HG03108 (cell line): ENCODE measurements around the gene SMG6.

Source experiments
- ATAC-seq: cut with Tn5 transposase; IDR thresholded peaks from one replicate; pipeline ENCODE4 v1.9.1; 2021; ENCODE audit warnings: moderate library complexity; ENCODE audit not compliant: unreplicated experiment

SMG6 gene

DNA sequence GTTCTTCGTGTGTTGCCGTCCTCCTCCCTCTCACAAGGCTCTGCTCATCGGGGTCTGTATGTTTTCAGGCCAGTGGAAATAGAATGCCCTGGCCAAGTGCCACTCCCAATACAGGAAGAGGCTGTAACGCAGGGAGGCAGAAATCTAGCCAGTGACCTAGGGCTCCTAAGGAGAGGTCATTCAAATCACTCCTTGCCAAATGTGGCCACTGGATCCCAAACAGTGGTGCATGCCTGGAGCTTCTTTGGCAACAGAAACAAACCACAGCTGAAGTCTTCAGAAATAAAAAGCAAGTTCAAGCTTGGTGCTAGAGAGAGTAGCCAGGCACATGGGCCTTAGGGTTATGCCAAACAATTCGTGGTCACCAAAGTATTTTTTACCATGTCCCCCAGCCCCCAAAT is 66.1 kb downstream of the SMG6 start:
- ATAC-seq, result no peak

DNA sequence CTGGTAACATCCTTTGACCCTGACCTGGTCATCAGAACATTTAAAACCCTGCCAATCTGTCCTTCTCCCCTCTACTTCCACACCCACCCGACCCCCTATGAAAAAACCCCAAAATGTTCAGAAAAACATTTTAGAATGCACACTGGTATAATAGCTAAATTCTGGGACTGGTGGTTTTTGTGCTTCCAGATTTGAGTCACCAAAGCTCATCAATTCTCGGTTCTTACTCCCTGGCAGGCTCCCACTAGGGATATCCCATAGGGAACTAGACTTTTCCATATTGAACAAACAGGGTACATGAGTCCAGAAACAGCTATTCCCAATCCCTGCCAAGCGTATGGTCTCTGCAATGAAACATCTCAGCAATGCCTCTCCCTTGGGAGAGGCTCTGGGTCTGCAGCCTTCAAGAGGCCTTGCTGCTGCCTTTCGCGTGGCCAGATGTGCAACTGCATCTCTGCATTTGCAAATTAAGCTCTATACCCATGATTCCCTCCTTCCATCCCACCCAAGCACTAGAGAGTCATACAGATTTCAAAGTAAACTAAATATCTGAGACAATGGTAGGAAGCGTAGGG is 67.7 kb downstream of the SMG6 start:
- no peak for ATAC-seq

DNA sequence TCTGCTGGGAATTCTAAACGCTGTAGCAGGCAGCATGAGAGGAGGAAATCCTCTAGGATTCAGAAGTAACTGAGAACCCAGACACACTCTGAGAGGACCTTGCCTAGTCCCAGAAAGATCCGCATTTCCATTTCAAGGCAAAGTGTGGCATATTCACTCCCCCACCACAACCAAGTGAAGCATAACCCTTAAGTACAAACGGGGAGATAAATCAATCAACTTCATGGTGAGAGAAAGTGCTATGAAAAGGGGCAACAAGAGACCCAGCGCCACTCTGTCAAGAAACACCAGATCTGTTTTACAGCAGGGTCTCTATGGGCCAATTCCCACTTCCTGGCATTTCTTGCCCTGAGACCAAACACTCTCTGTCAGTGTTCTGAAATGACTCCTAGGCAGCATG is 68.3 kb downstream of the SMG6 start:
- ATAC-seq, result no peak

DNA sequence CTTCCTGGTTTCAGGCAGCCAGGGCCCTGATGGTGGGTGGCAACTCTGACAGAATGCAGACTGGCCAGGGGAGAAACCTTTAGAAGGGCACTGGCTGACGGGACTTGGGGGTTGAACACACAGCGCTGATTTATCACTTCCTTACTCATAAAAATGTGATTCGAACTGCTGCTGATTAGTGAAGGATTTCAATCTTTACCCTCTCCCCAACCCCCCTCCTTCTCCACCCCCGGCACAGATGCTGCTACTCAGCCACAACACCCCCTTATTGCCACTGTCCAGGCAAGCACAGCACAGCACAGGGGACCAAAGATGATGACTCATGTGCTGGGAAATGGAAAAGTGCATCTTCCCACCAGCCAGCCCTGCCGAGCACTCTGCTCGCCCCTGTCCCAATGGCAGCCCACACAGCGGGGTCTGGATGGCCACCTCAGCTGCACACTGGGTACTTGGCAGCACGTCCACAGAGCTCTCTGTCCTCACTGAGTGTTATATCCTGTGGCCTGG is 70.1 kb downstream of the SMG6 start:
- no peak for ATAC-seq

DNA sequence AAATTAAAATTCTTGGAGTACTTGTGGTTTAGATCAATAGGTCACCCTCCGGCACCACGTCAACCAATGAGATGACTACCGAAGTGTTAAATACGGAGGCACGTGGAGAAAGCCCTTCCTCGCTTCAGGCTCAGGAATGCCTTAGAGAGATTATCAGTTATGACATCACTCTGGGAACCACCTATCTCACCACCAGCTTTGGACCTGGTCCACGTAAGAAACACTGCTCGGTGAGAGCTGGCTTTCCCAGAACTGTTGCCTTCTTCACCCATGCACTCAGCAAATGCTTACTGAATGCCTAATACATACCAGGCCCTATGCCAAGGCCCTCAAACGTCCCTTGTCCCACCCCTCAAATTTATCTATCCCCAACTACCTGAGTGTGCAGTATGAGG is 71.3 kb downstream of the SMG6 start:
- ATAC-seq, result no peak

DNA sequence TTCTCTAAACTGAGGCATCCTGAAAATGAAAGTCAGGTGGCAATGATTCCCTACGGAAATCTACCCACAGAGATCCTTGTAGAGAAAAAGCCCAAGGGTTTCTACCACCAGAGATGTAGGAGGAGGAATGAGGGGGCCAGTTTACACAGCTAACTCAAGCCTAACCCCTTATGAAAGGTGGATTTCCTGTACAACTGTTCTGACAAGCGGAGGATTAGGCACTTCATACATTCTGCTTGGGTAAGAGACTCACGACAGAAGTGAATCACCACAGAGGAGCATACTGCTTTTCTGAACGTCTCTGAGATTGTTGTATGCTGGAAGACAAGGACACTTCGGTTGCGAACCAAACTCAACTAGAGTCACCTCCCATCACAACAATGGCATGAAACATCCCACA is 72.7 kb downstream of the SMG6 start:
- ATAC-seq, result no peak

DNA sequence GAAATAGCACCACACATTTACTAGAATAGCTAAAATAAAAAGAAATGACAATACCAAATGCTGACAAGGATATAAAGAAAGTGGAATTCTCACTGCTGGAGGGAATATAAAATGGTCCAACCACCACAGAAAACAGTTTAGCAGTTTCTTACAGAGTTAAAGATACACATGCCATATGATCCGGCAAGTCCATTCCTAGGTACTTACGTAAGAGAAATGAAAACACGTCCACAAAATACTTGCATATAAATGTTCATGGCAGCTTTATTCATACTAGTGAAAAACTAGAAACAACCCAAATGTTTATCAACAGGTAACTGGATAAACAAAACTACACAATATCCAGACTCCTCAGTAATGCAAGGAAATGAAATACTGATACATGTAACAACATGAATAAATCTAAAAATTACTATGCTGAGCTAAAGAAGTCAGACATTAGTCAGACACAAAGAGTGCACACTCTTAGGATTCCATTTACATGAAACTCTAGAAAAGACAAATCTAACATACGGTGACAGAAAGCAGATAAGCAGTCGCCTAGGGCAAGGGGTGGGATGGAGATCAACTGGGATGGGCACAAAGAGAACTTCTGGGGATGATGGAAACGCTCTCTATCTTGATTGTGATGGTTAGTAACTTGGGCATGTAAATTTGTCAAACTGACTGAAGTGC is 76.4 kb downstream of the SMG6 start:
- ATAC-seq, result no peak

DNA sequence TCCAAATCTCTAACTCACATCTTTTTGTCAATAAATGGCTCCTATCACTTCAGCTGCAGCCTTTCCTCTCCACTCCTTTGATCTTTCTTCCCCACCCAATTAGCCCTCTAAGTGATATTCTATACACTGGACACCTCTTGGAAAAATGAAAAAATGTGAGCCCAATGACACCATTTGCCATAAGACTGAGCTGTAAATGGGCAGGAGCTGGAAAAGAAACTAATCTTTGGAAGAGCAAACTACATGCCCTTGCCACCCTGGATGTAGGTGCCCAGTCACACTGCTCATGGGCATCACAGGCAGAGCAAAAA is 80.0 kb downstream of the SMG6 start:
- no peak for ATAC-seq

DNA sequence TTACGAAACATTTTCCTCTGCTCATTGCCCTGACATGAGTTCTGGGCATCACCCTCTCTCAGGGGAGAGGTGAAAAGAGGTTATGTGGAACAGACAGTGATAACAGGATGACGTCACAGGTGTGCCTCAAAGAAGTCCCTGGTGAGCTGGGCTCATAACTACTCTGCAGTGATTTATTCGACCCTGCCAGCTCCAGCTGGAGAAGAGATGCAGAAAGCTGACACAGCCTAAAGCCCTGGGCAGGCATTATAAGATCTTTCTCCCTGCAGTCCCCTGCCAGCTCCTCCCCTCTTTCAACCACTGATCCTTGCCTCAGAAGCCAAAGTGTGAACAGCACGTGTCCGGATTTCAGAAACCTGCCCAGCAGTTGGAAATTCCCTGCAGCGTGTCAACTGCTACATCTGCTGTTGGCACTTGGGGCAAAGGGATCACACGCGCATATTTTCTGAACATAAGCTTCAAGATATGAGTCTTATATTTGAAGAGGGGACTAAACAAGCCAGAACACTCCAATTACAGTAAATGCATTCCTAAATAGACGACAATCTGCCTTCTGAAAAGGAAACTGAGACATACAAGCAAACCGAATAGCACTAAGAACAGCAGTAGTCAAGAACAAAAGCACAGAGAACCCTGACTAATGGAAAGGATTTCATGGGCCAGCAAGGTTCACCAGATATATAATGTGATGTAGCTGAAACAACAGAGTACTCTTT is 80.5 kb downstream of the SMG6 start:
- no peak for ATAC-seq

DNA sequence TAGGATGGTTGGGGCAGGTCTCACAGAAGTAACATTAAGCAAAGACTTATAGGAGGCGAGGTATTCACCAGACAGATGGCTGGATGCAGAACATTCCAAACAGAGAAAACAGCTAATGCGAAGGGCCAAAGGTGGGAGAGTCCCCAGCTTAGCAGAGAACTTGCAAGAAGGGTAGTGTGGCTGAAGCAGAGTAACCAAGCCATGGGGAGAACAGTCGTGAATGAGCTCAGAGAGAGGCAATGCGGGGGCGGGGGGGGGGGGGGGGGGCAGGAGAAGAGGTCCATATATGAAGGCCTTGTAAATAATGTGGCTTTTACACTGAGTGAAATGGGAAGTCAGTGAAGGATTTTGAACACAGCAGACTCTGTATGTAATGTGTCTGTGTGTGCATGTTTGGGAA is 81.3 kb downstream of the SMG6 start:
- ATAC-seq, result no peak

DNA sequence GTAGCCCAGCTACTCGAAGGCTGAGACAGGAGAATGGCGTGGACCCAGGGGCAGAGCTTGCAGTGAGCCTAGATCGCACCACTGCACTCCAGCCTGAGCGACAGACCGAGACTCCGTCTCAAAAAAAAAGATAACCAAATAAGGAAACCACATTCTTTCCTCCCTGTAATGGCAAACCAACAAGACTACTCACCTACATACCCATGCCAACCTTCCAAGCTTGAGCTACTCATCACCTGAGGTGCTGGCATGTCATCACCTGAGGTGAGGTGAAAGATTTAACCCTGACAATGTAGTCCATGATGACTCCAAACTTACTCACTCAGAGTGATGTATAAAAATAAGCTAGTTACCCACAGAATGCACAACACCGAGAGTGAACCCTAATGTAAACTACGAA is 85.2 kb downstream of the SMG6 start:
- no peak for ATAC-seq

DNA sequence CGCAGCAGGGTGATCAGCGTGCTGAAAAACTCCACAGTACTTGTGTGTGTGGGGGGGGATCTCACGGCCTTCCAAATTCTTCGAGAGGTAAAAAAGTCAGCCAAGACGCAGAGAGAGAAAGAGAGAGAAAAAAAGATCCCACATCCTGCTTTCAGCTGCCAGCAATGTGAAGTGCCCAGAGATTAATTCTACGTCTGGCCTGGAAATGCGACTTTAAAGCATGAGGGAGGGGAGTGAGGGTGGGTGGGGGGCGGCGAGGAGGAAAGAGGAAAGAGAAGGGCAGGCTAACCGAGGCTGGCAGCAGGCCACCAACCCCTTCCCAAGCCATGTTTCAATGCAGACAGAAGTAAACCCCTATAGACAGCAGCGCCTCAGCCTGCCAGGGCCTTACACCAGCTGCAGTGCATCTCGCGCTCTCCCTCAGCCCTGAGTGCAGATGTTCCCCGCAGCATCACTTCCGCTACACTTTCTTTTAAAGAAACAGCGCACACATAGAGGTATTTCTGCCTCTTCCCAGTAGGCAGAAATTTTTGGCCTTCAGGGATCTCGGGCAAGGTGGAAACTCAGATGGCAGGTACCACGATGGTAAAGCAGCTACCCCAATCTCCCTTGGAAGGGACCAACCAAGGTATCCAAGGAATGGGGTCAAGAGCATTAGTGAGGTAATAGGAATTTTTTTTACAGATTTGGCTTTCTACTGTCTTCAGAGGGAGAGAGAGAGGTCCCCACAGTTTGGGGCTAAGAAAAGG is 87.8 kb downstream of the SMG6 start:
- peak; percentile 90 for ATAC-seq

DNA sequence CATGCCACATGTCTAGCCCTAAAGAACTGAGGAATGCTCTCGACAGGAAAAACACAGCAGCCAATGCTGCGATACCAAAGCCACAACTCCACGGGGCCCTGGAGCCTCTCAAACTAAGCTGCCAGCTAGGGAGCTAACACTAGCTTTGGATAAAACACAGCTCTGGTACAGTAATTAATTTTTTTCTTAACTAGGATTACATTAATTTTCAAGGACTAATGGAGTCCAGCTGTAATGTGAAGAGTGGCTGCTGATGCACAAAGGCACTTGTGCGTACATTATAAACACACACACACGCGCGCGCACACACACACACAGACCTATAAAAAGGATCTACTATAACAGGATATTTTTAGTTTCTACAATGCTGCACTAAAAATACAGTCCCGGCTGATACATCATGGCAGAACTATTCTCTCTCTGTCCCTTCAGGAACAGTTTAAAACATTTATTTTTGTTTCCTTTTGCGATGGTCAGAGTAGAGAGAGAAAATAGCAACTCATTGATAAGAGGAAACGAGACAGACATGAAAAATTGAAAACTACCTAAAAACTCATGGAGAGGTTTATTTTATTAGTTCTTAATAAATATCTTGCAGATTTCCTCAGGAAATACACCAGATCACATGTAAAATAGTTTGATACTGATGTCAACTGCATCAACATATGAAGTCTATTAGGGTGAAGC is 88.5 kb downstream of the SMG6 start:
- ATAC-seq, result no peak

DNA sequence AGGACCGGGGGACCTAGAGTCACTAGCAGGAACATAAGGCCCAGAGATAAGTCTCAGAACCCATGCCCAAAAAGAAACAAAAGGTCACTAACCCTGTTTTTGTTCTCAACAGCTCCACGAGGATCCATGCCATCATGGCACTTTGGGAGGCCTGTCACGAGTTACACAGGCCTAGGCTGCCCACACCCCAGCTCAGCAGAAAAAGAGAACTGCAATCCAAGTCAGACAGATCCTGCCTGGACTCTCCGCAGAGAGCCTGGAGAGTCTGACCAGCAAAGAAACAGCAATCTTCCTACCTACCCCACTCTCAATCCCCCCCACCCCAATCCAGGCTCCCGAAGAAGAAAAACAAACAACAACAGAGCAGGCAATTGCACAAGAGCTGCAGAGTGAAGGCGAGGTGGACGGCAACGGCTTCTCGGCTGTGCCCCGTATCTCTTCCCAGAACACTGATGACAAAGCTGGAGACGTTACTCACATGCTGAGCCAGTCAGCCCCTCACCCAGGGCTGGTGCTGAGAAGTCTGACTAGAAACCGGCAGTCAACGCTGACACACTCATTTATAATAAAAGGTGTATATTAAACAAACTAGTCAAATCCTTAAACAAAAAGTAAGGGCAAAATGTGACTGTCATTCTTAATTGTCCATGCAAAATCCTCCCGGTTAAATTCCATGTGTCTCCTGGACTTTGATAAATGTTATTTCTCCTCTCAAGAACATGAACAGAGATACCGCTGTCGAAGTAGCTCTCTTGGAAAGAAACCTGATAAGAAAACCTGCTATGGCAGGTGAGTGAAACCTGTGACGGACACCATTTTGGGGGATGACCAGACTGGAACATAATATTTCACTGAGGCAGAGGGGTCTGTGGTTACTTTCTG is 89.3 kb downstream of the SMG6 start:
- no peak for ATAC-seq

DNA sequence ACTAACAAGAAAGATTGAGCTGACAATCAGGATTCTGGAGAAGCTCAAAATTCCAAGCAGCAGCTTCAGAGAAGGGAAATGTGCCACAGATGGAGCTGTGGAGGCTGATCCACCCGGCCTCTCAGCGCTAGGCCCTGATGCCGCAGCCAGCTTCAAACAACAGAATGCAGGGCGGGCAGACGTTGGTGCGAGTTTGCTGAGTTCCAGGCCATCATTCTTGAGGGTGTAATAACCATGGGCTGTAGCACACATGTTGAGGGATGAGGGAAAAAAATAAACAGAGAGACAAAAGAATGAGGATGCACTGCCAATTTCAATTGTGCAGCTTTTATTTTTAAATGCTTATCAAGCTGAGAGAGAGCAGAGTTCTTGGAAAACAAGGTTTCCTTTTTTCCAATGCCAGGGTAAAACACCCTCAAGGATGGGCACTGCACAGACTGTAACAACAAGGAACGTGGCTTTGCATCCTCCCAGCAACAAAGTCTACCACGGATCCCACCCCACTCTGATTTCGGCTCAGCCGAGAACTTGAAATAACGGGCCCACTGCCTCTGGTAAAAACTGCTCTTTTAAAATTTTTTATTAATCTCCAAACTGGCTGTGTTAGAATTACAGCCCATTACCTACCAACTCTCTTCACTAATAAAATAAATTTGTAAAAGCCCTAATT is 90.2 kb downstream of the SMG6 start:
- ATAC-seq, result no peak

DNA sequence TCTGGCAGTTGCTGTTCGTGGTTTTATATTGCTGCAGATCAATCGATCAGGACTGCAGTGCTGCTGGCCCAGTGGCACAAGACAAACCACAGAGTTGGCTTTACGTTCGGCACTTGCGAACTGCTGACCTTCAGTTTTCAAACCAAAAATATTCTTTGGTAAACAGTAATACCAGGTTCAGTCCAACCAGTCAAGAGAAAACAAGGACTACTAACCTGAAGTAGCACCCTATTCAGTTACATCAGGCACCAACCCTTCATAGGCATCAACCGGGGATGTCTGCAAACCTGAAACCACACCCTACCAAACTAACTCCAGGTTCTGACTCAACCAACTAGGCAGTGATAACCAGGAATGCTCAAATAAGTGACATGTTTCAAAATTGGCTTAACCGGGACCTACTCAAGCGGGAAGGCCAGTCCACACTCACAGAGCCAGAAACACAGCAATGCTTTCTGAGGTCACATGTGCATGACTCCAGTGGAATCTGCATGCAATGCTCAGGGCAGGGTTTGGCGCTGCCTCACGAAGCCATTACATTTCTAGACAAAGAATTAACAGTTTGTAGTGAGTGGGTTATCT is 91.1 kb downstream of the SMG6 start:
- no peak for ATAC-seq

DNA sequence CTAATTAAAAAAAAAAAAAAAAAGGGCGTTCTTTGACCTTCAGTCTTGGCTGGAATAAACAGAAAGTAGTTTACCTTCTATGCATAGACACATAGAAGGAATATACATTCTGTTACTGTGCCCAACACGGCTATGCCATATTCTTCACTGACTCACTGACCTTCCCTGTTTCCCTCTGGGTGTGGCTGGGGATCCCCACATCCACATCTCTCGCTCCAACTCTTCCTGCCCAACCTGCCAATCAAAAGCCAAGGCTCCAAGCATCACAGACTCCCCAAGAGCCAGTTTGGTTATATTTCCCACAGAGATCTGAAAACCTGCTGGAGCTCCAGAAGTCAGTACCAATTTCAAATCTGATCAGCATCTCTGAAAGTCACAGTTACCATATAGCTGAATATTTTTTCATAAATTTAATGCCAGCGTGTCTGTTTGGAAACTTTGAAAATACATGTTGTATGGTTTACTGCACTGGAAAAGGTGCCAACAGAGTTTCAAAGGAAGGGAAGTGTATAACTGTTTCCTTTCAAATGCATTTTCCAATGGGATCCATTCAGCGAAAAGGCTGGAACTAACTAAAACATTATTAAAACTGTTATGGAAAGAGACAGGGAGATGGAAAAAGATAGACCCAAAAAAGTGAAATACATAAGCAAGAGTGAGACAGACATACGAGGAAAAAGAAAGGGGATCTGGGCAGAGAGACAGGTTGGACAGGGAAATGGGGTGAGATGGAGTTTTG is 91.8 kb downstream of the SMG6 start:
- no peak for ATAC-seq

DNA sequence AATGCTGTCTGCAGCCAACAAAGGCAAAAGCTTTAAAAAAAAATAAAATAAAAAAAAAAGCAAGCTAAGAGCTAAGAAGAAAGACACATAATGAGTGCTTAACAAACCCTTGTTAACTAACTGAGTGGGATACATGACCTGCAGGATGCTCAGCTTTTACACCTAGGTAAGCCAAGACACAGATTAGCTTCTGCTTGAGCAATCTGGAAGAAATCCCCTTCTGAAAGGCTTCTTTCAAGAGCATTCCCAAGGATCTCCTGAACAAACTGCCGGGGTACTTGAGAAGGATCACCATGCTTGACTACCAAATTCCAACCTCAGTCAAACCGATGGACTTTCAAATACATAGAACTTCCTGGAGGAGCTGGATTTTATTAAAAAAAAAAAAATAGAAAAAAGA is 92.9 kb downstream of the SMG6 start:
- no peak for ATAC-seq
